K562 (cell line): Measurements from ENCODE around the gene IGSF8. TPM values are rescaled to one million over a fixed set of nuclear protein-coding genes. Genes with fewer than 3 reads are reported as not detected.
A peak's percentile ranks its signal among the peaks of the same experiment; 100 is the strongest.

ENCODE experiments used
- ATAC-seq: fragments of 200-7000 bp; cut with Tn5 transposase; 3 replicates; pipeline ENCODE4 v1.9.1; 2020; ENCODE audit warnings: moderate library complexity
- BruUV-seq: library from RNA; stranded (reverse); fragments of 400-500 nt; replicated peaks from 2 replicates; lab custom pipeline; 2021; lab: Mats Ljungman, UMichigan
- CTCF ChIA-PET: fragments of 300-600 bp; formaldehyde crosslinking; extraction: SDS; loops from one replicate; lab custom pipeline; 2021; ENCODE audit warnings: low intra/inter-chr PET ratio; lab: Yijun Ruan, JAX
- POLR2A ChIA-PET: fragments of 300-600, 350-650 bp; sonication (Branson Sonifier 250); formaldehyde crosslinking; extraction: SDS; loops from one replicate; lab custom pipeline; 2021; ENCODE audit warnings: antibody characterized with exemption, inconsistent platforms; lab: Yijun Ruan, JAX
- DNase-seq, 4 experiments: peaks; one replicate each; pipeline versions ENCODE4 v3.0.0 to v3.0.0-alpha.2; 2011 to 2018; ENCODE audit warnings: low spot score in 3 of 4, mixed read lengths in 3 of 4; ENCODE audit errors: extremely low read depth in 1 of 4
- FAIRE-seq: peaks from 2 replicates; lab custom pipeline; 2011; peaks lifted over from hg19 to GRCh38; lab: Jason Lieb, UNC
- H2AFZ ChIP-seq: 2 replicates; pipeline ENCODE4 v1.6.0; 2011; ENCODE audit warnings: low read depth, low read length, control low read depth, inconsistent platforms
- H3K27ac ChIP-seq: fragments of 200-600 bp; 3 replicates; pipeline ENCODE4 v1.8.0; 2011; ENCODE audit warnings: low read depth, mild to moderate bottlenecking, control low read depth, inconsistent platforms, low read length, moderate library complexity, mixed read lengths; ENCODE audit errors: extremely low read depth
- H3K27me3 ChIP-seq, 2 experiments: fragments of 300-600 bp in 1 of 2; 2 replicates in 1 of 2; 3 replicates in 1 of 2; pipeline versions ENCODE4 v1.6.0 to v1.8.0; 2011; ENCODE audit warnings: inconsistent platforms in 2 of 2, low read length in 2 of 2, mild to moderate bottlenecking in 1 of 2, mixed read lengths in 1 of 2, moderate library complexity in 1 of 2; ENCODE audit not compliant: control insufficient read depth in 2 of 2, insufficient read depth in 2 of 2
- H3K36me3 ChIP-seq: fragments of 300-600 bp; 3 replicates; pipeline ENCODE4 v1.8.0; 2011; ENCODE audit warnings: mild to moderate bottlenecking, low read length, inconsistent platforms; ENCODE audit not compliant: control insufficient read depth, insufficient read depth
- H3K4me1 ChIP-seq, 2 experiments: fragments of 200-600 bp in 1 of 2; replicated peaks in 1 of 2; 2 replicates in 1 of 2; 3 replicates in 1 of 2; pipeline versions ENCODE4 v1.5.1 to v1.8.0; 2011; ENCODE audit warnings: inconsistent platforms in 2 of 2, low read length in 2 of 2, mild to moderate bottlenecking in 1 of 2, mixed read lengths in 1 of 2, moderate library complexity in 1 of 2; ENCODE audit not compliant: control insufficient read depth in 2 of 2, insufficient read depth in 2 of 2
- H3K4me2 ChIP-seq: 2 replicates; pipeline ENCODE4 v1.6.1; 2011; ENCODE audit warnings: low read length, control low read depth, inconsistent platforms, mixed read lengths; ENCODE audit not compliant: insufficient read depth
- H3K4me3 ChIP-seq: fragments of 200-600 bp; sonication (generic), shearing (Covaris generic); 2 replicates; pipeline ENCODE4 v1.5.1; 2016; ENCODE audit warnings: control low read depth, inconsistent platforms
- H3K79me2 ChIP-seq: fragments of 200-600 bp; 3 replicates; pipeline ENCODE4 v1.8.0; 2011; ENCODE audit warnings: low read length, inconsistent platforms; ENCODE audit not compliant: control insufficient read depth, insufficient read depth
- H3K9ac ChIP-seq, 2 experiments: 2 replicates each; pipeline versions ENCODE4 v1.6.0 to v1.6.1; 2011; ENCODE audit warnings: low read depth in 2 of 2, low read length in 2 of 2, control low read depth in 1 of 2, inconsistent platforms in 1 of 2, mild to moderate bottlenecking in 1 of 2, mixed read lengths in 1 of 2; ENCODE audit not compliant: insufficient read depth in 1 of 2
- H3K9me1 ChIP-seq: one replicate; pipeline ENCODE4 v1.6.0; 2011; ENCODE audit warnings: inconsistent platforms, mild to moderate bottlenecking, low read length, moderate library complexity; ENCODE audit not compliant: control insufficient read depth, insufficient read depth
- H3K9me3 ChIP-seq: replicated peaks from 2 replicates; pipeline ENCODE4 v1.5.1; 2011; ENCODE audit warnings: low read depth, low read length, inconsistent platforms; ENCODE audit not compliant: control insufficient read depth, insufficient read depth
- H4K20me1 ChIP-seq: replicated peaks from 2 replicates; pipeline ENCODE4 v1.6.1; 2011; ENCODE audit warnings: low read length, inconsistent platforms, mixed read lengths; ENCODE audit not compliant: control insufficient read depth, insufficient read depth
- KDM5B ChIP-seq: fragments of 200-600 bp; sonication (generic); IDR thresholded peaks from 2 replicates; pipeline ENCODE4 v1.6.1; 2012; ENCODE audit warnings: low read depth, mild to moderate bottlenecking, moderate library complexity, low read length, control low read depth, inconsistent platforms; ENCODE audit not compliant: insufficient replicate concordance
- ZC3H4 ChIP-seq: sonication (generic); formaldehyde crosslinking; IDR thresholded peaks from 2 replicates; pipeline ENCODE4 v1.9.0; 2021; ENCODE audit warnings: missing genetic modification reagents, borderline replicate concordance
- ZFP36 ChIP-seq: fragments of 150-350 bp; IDR thresholded peaks from 2 replicates; pipeline ENCODE4 v1.6.1; 2018; ENCODE audit warnings: low read length, low read depth; ENCODE audit not compliant: partially characterized antibody
- ZNF263 ChIP-seq: sonication (generic); formaldehyde crosslinking; IDR thresholded peaks from 2 replicates; pipeline ENCODE4 v1.8.0; 2022; ENCODE audit warnings: mild to moderate bottlenecking, missing genetic modification reagents, borderline replicate concordance
- ZNF280B ChIP-seq: fragments of 250-450 bp; sonication (Bioruptor Pico); IDR thresholded peaks from 2 replicates; pipeline ENCODE4 v1.5.1; 2021; ENCODE audit warnings: mild to moderate bottlenecking
- WGBS: fragments of 100-300 bp; shearing (Covaris generic); methylation state at CpG from one replicate; pipeline ENCODE4 v1.1.6; 2016; ENCODE audit warnings: low coverage, mixed read lengths; ENCODE audit not compliant: insufficient coverage; ENCODE audit errors: missing lambda C conversion rate; 5-methylcytosine and 5-hydroxymethylcytosine counted together
- in situ Hi-C: fragments of 300-500 bp; cut with MboI; formaldehyde crosslinking; loops from 4 replicates; pipeline ENCODE4 v1.15.0; 2018; ENCODE audit warnings: inconsistent platforms, mixed read lengths
- intact Hi-C: fragments of 100-400 bp; cut with micrococcal nuclease; formaldehyde crosslinking; loops from 2 replicates; pipeline ENCODE4 v1.14.2; 2022
- polyA plus RNA-seq, 8 experiments: library from polyadenylated mRNA; depleted of rRNA in 4 of 8; stranded (reverse) in 5 of 8; unstranded in 3 of 8; fragments of >200 nt; fragmentation: Nextera tagmentation in 2 of 8; fragmentation: Illumina TruSeq in 1 of 8; extraction: Ambion mirVana in 2 of 8; extraction: Trizol in 1 of 8; gene quantifications; 2 replicates each; pipeline versions ENCODE4 v1.2.1 to v1.2.3, GENCODE V29; 2011 to 2014; ENCODE audit warnings: inconsistent platforms in 1 of 8, missing spikeins in 1 of 8
- total RNA-seq, 7 experiments: library from RNA; depleted of rRNA in 6 of 7; stranded (reverse); fragments of >200 nt in 6 of 7; fragmentation: Illumina TruSeq in 2 of 7; extraction: Trizol in 2 of 7; gene quantifications; 2 replicates each; pipeline versions ENCODE4 v1.2.1 to v1.2.3, GENCODE V29; 2011 to 2021; ENCODE audit warnings: low replicate concordance in 1 of 7

Gene IGSF8
- total and polyA plus RNA-seq, 9 of the 15 experiments (the other 6 are each of a cell fraction or from before 2014, with no cell fraction given): 0.32 to 11.7 (median 3.2) TPM

DNA sequence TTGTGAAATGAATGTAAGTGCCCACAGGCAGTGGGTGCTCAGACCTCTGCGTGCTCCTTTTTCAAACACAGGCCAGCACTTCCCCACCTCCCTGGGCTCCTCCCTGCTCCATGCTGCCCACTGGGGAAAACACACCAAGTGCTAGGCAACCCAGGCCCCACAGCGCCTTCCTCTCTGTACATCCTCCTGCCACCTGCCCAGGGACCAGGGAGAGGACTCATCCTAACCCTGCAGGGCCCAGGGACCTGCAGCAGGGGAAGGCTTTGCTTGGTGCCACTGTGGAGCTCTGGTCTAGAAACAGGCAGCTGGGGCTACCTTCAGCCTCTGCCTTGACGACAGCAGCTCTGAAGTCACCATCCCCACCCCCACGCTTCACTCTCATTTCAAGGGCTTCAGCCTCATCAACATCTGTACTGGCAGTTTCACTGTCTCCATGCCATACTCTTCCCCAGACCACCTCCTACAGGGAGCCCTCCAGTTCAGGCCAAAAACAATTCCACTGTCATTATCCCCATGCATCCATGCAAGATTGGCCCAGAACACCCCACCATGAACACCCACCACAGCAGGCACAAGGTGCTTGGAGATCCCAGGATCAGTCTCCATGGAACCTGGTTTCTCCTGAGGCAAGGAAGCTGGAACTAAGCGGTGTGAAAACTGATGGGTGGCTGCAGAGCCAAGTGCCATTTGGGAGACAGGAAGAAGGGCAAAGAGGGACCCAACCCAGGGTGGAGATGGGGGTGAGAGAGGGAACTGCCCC lies 1.1 kb downstream of the IGSF8 start:
- 66% methylated on average over 4 of the region's 5 CpGs for WGBS
- intact Hi-C loops (no loop called here), in situ Hi-C loops (no loop called here)
- Histone ChIP-seq H3K9ac (peak overlapping the region in 1 of 2 experiments; percentile 95; a peak in 2 of 4 replicates), H3K27ac (no peak overlapping the region), H3K79me2 (no peaks in the 10 kb centered on the region), H3K4me2 (peak overlapping the region; percentile 63; the same call in 1 of the 2 replicates), H3K27me3 (no peaks in the 10 kb centered on the region), H4K20me1 (peaks cover 4% of the 10 kb centered on the region; the same call in 1 of the 2 replicates), H3K36me3 (no peaks in the 10 kb centered on the region), H3K9me3 (no peaks in the 10 kb centered on the region), H2AFZ (0 out of 2 replicates have a peak overlapping the region, but pooled peaks have one; percentile 66), H3K9me1 (no peaks in the 10 kb centered on the region), H3K4me1 (peaks cover 16 to 40% of the 10 kb centered on the region in 2 experiments; a peak in 4 of 5 replicates), H3K4me3 (0 out of 2 replicates have a peak overlapping the region, but pooled peaks have one; percentile 57)
- TF ChIP-seq ZNF263 (CRISPR knock-in tag): 0 out of 2 replicates have a peak, but pooled peaks have one; percentile 21
- TF ChIP-seq KDM5B: no peak
- TF ChIP-seq ZNF280B (CRISPR knock-in tag): no peak
- peak; percentile 83 for TF ChIP-seq ZFP36
- TF ChIP-seq ZC3H4 (CRISPR knock-in tag): peak; percentile 27; the same call in 1 of the 2 replicates
- no peak for DNase-seq
- no peak for FAIRE-seq
- TSS peak; percentile 60 for BruUV-seq
- ATAC-seq: no peak
- POLR2A ChIA-PET: interaction anchor here (0.7 to 1.2 kb wide), 6 partner anchors 12 to 282 kb away, joined by 3 to 4 read pairs (median 4); no protein-coding TSS in a partner anchor
- CTCF ChIA-PET: no interaction called here
